ENCODE data around the gene FAM50A. TPM values are rescaled to one million over a fixed set of nuclear protein-coding genes. Genes with fewer than 3 reads are reported as not detected.

Gene FAM50A
- total RNA-seq, 2 donors from 2014 or later, result 24.3 to 41.7 TPM

DNA sequence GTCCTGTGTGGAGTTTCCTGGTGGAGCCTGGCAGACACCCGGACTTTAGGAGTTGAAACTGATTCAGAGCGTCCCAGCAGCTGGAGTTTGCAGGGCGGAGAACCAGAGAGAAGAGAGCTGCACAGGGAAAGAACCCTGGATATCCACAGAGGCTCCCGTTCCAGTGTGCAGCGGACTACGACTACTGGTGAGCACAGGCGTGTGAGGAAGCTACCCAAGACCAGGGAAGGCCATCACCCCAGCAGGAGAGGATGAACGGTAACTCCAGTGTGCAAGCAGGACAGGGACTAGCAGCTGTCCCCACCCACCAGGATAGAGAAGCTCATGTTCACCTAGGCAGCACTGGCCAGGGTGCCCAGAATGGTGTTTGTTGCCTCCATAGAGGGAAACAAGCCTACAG lies 32.9 kb downstream of the FAM50A start:
- DNase-seq (ENCODE audit: low spot score), result no peak
- Histone ChIP-seq H3K9me3 (no peaks in the 10 kb centered on the region), H3K27ac (no peak overlapping the region), H3K4me3 (no peak overlapping the region), H3K4me1 (peaks cover 0 to 5% of the 10 kb centered on the region in 2 donors), H3K27me3 (no peaks in the 10 kb centered on the region), H3K36me3 (no peaks in the 10 kb centered on the region)
- TF ChIP-seq, protein P1, sequence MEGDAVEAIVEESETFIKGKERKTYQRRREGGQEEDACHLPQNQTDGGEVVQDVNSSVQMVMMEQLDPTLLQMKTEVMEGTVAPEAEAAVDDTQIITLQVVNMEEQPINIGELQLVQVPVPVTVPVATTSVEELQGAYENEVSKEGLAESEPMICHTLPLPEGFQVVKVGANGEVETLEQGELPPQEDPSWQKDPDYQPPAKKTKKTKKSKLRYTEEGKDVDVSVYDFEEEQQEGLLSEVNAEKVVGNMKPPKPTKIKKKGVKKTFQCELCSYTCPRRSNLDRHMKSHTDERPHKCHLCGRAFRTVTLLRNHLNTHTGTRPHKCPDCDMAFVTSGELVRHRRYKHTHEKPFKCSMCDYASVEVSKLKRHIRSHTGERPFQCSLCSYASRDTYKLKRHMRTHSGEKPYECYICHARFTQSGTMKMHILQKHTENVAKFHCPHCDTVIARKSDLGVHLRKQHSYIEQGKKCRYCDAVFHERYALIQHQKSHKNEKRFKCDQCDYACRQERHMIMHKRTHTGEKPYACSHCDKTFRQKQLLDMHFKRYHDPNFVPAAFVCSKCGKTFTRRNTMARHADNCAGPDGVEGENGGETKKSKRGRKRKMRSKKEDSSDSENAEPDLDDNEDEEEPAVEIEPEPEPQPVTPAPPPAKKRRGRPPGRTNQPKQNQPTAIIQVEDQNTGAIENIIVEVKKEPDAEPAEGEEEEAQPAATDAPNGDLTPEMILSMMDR (IDR thresholded peaks at IDR 0.05), result no peak

- H3K4me3 ChIP-seq, result peak overlapping the region; percentile 45 to 55
- peaks cover 0 to 5% of the 10 kb centered on the region in 2 donors for H3K4me1 ChIP-seq
- peak overlapping the region; percentile 83 for H3K27ac ChIP-seq
- no peaks in the 10 kb centered on the region for H3K36me3 ChIP-seq
- DNase-seq (ENCODE audit: low spot score), result no peak
- no peaks in the 10 kb centered on the region for H3K9me3 ChIP-seq
- TF ChIP-seq, protein P1 (IDR thresholded peaks at IDR 0.05), result no peak
- no peaks in the 10 kb centered on the region for H3K27me3 ChIP-seq
Measured at GRCh38 chrX:154477891-154478477, 34.0 kb downstream of the FAM50A start.

DNA sequence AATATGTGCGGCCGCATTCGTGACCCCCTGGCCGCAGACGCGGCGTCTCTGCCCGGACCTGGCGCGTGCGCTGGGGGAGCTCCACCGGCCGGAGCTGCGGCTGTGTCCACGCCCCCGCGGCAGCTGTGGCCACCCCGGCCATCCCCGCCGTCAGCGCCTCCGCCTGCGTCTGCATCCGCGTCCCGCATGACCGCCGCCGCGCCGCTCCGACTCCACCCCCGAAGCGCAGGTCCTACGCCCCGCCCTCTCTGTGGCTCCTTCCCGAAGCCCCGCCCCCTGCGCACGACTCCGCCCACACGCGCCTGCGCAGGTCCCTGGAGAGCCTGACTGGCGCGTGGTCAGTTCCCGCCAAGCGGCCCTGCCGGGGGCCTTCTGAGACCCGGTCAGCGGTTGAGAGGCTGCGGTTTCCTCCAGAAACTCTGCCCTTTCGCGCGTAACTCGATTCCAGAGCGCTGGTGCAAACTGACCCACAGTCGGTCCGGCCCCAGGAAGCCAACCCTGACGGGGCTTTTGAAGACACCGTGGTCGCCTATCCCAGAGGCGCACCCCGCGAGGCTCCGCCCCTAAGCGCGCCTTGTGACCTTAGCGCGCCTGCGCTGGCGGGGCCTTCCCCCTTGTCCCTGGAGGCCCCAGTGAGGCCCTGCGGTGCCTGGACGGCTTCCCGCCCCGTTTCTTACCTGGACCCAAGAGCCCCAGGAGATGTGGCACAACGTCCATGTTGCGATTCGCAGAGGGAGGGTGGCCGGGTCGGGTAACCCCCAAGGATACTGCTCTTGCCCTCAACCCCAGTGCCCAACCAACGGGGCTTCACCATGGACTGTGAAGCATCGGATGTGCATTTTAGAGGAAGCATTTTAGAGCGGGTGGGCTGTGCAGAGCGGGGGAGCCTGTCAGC lies 35.0 kb downstream of the FAM50A start, which contains the start of gene LAGE3:
Gene LAGE3, minus strand, starts transcription at position 554 of the 895 bp plus-strand sequence. Its CDS starts 366 bp downstream, at position 188.
- H3K4me3 ChIP-seq, result peak within 1 kb of the TSS; percentile 45 to 55

GRCh38 chrX:154481195-154481594 lies 37.3 kb downstream of the FAM50A start:
- Histone ChIP-seq H3K4me3 (no peak overlapping the region), H3K9me3 (no peaks in the 10 kb centered on the region), H3K4me1 (peaks cover 0 to 24% of the 10 kb centered on the region in 2 donors), H3K27me3 (no peaks in the 10 kb centered on the region), H3K27ac (peak overlapping the region in 1 of 2 donors; percentile 40), H3K36me3 (no peaks in the 10 kb centered on the region)
- no peak for DNase-seq (ENCODE audit: low spot score)
- TF ChIP-seq, protein P1 (IDR thresholded peaks at IDR 0.05), result no peak

More for the DNA sequence above, 35.0 kb downstream of the FAM50A start, which contains the start of gene LAGE3:
- H3K9me3 ChIP-seq, result no peaks in the 10 kb centered on the region
- peaks cover 0 to 5% of the 10 kb centered on the region in 2 donors for H3K4me1 ChIP-seq
- H3K27ac ChIP-seq, result peak within 1 kb of the TSS; percentile 83
- peak; percentile 89 for DNase-seq (ENCODE audit: low spot score)
- H3K27me3 ChIP-seq, result no peaks in the 10 kb centered on the region
- H3K36me3 ChIP-seq, result no peaks in the 10 kb centered on the region
- TF ChIP-seq, protein P1 (IDR thresholded peaks at IDR 0.05), result no peak

DNA sequence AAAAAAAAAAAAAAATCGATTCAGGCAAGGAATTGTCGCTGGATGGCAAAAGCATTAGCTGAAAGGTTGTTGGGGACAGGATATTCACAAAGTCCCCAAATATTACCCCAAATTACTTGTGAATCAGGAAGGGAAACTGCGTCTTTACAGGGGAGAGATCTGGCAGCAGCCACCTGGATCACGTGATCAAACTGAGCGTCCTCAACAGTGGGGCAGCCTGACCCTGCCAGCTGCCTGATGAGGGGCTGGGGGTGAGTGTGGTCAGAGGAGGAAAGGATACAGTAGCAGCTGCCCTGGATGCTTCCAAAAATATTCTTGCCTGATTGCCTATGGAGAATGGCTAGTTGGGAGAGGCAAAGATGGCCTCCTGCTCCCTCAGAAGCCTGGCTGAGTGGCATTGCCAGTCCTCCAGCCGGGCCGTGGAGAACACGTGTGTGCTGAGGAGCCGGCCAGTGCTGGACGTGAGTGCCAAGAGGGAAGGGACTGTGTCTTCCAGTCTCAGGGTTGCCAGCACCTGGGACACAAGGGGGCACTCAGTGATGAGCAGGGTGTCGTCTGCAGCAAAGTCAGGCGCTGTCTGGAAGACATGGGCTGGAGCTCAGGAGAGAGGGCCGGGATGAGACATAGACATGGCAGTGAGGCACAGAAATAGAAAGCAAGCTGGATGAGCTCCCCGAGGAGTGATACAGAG lies 38.1 kb downstream of the FAM50A start:
- H3K4me3 ChIP-seq, result no peak overlapping the region
- H3K27ac ChIP-seq, result peak overlapping the region; percentile 40 to 86
- TF ChIP-seq, protein P1 (IDR thresholded peaks at IDR 0.05), result no peak
- no peaks in the 10 kb centered on the region for H3K36me3 ChIP-seq
- no peaks in the 10 kb centered on the region for H3K9me3 ChIP-seq
- H3K27me3 ChIP-seq, result no peaks in the 10 kb centered on the region
- peaks cover 0 to 24% of the 10 kb centered on the region in 2 donors for H3K4me1 ChIP-seq
- no peak for DNase-seq (ENCODE audit: low spot score)
